ENCODE results near the gene PTPRG. TPM values are rescaled to one million over a fixed set of nuclear protein-coding genes. Genes with fewer than 3 reads are reported as not detected.

Gene PTPRG
- total and polyA plus RNA-seq, 10 of the 15 experiments (the other 5 are each of a cell fraction or from before 2014, with no cell fraction given): 0.29 to 20.7 (median 1.4) TPM

- DNase-seq (ENCODE audit: low read depth, low spot score): no peak
- H3K79me2 ChIP-seq (ENCODE audit: control insufficient read depth, insufficient read depth, low read length): no peaks in the 10 kb centered on the region
- no peaks in the 10 kb centered on the region for H4K20me1 ChIP-seq (ENCODE audit: control insufficient read depth, insufficient read depth)
- POLR2A ChIA-PET: interaction anchor here (0.8 to 1.2 kb wide), 2 partner anchors 25 to 45 kb away, joined by 4 read pairs; no protein-coding TSS in a partner anchor
- no peak for FAIRE-seq
- H3K9ac ChIP-seq (ENCODE audit: control insufficient read depth, insufficient read depth, low read length): no peak overlapping the region
- H3K9me3 ChIP-seq (replicated peaks; ENCODE audit: control insufficient read depth, insufficient read depth, low read length): no peaks in the 10 kb centered on the region
- no peaks in the 10 kb centered on the region for H3K36me3 ChIP-seq (ENCODE audit: control insufficient read depth in 2 of 2, insufficient read depth in 2 of 2, low read length in 1 of 2)
- BruUV-seq (replicated peaks): no TSS peak
- WGBS (ENCODE audit: insufficient coverage, insufficient replicate concordance, low lambda C conversion rate, missing lambda C conversion rate): 40% methylated on average over 10 of the region's 10 CpGs
- no peaks in the 10 kb centered on the region for H3K27me3 ChIP-seq (replicated peaks in 1 of 2; ENCODE audit: control insufficient read depth in 2 of 2, insufficient read depth in 2 of 2, low read length in 1 of 2)
- RAD21 ChIA-PET (ENCODE audit: unreplicated experiment): no interaction called here
- no peak overlapping the region for H3K27ac ChIP-seq (ENCODE audit: control insufficient read depth, insufficient read depth)
- SMC1A ChIA-PET (ENCODE audit: uncharacterized antibody, unreplicated experiment): interaction anchor here (0.8 to 3.9 kb wide), 2 partner anchors 11 to 119 kb away, joined by 3 to 30 read pairs; no protein-coding TSS in a partner anchor
- intact Hi-C loops (cut with micrococcal nuclease; ENCODE audit: unreplicated experiment) (no loop called here), in situ Hi-C loops (cut with MboI) (no loop called here)
- no peak overlapping the region for H3K4me2 ChIP-seq (ENCODE audit: control insufficient read depth, insufficient read depth)
- no peak for ATAC-seq
- no peaks in the 10 kb centered on the region for H3K4me1 ChIP-seq (ENCODE audit: control insufficient read depth, insufficient read depth, low read length)
- no peak overlapping the region for H2AFZ ChIP-seq (ENCODE audit: control insufficient read depth, low read depth, low read length)
- CTCF ChIA-PET: interaction anchor here (1.0 to 1.3 kb wide), 3 partner anchors 10 to 277 kb away, joined by 3 to 5 read pairs (median 4); no protein-coding TSS in a partner anchor
- H3K4me3 ChIP-seq: no peak overlapping the region
- TF ChIP-seq ZNF274 (IDR thresholded peaks at IDR 0.05; ENCODE audit: insufficient read depth, insufficient read length): no peak
- no peak for TF ChIP-seq HDAC2 (IDR thresholded peaks at IDR 0.05)
- no peak for TF ChIP-seq IKZF1 (conservative IDR thresholded peaks at IDR 0.05)
- no peak for TF ChIP-seq FOS (IDR thresholded peaks at IDR 0.05; ENCODE audit: borderline replicate concordance, extremely low read depth, insufficient read length)
- no peak for TF ChIP-seq NRF1 (conservative IDR thresholded peaks at IDR 0.05; ENCODE audit: low read depth, low read length)
- TF ChIP-seq JUND (IDR thresholded peaks at IDR 0.05; ENCODE audit: low read depth, low read length): no peak
These were observed 279.9 kb downstream of the PTPRG start for GRCh38 chr3:61841111-61841845.

DNA sequence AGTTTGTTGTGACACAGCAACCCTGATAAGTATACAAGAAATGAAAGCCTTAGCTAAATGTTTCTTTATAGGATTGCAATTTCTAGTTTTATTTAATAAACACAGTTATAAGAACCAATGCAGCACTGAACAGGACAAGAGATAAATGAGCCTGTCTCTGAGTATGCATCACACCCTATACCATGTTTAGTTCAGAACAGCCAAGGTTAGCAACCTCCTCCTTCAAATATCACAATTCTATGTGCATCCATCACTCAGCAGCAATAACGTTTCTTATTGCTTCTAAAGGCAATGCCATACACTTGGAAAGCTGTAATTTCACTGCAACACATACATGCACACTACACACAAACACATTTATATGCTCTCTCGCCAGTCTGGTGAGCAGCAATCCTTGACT, 280.6 kb downstream of the PTPRG start:
- Histone ChIP-seq H3K27me3 (replicated peaks in 1 of 2; ENCODE audit: control insufficient read depth in 2 of 2, insufficient read depth in 2 of 2, low read length in 1 of 2) (no peaks in the 10 kb centered on the region; a peak in 1 of 4 replicates), H3K4me1 (ENCODE audit: control insufficient read depth, insufficient read depth, low read length) (no peaks in the 10 kb centered on the region), H3K27ac (ENCODE audit: control insufficient read depth, insufficient read depth) (no peak overlapping the region), H3K9ac (ENCODE audit: control insufficient read depth, insufficient read depth, low read length) (no peak overlapping the region), H3K4me3 (no peak overlapping the region), H3K36me3 (ENCODE audit: control insufficient read depth in 2 of 2, insufficient read depth in 2 of 2, low read length in 1 of 2) (no peaks in the 10 kb centered on the region), H3K9me3 (replicated peaks; ENCODE audit: control insufficient read depth, insufficient read depth, low read length) (no peaks in the 10 kb centered on the region), H4K20me1 (ENCODE audit: control insufficient read depth, insufficient read depth) (no peaks in the 10 kb centered on the region), H3K4me2 (ENCODE audit: control insufficient read depth, insufficient read depth) (no peak overlapping the region), H2AFZ (ENCODE audit: control insufficient read depth, low read depth, low read length) (no peak overlapping the region), H3K79me2 (ENCODE audit: control insufficient read depth, insufficient read depth, low read length) (no peaks in the 10 kb centered on the region)
- RAD21 ChIA-PET (ENCODE audit: unreplicated experiment): no interaction called here
- no TSS peak for BruUV-seq (replicated peaks)
- intact Hi-C loops (cut with micrococcal nuclease; ENCODE audit: unreplicated experiment) (no loop called here), in situ Hi-C loops (cut with MboI) (no loop called here)
- FAIRE-seq (no peak), DNase-seq (ENCODE audit: low read depth, low spot score) (no peak), ATAC-seq (peak; percentile 8; the same call in 1 of the 3 replicates)
- CTCF ChIA-PET: no interaction called here
- 19% methylated on average over 2 of the region's 2 CpGs for WGBS (ENCODE audit: insufficient coverage, insufficient replicate concordance, low lambda C conversion rate, missing lambda C conversion rate)
- SMC1A ChIA-PET (ENCODE audit: uncharacterized antibody, unreplicated experiment): interaction anchor here (0.8 to 3.9 kb wide), 2 partner anchors 11 to 120 kb away, joined by 3 to 30 read pairs; no protein-coding TSS in a partner anchor
- POLR2A ChIA-PET: interaction anchor here (0.8 to 1.5 kb wide), 3 partner anchors 11 to 45 kb away, joined by 3 to 4 read pairs (median 4); no protein-coding TSS in a partner anchor
- TF ChIP-seq CHD1 (IDR thresholded peaks at IDR 0.05; ENCODE audit: low read depth, low read length) (no peak), MAX (IDR thresholded peaks at IDR 0.05; ENCODE audit: low read depth, low read length) (no peak), IKZF2 (IDR thresholded peaks at IDR 0.05) (no peak), TARDBP (IDR thresholded peaks at IDR 0.05; ENCODE audit: borderline replicate concordance) (no peak)
